ENCODE results near the gene FBXO2.

FBXO2 gene

DNA sequence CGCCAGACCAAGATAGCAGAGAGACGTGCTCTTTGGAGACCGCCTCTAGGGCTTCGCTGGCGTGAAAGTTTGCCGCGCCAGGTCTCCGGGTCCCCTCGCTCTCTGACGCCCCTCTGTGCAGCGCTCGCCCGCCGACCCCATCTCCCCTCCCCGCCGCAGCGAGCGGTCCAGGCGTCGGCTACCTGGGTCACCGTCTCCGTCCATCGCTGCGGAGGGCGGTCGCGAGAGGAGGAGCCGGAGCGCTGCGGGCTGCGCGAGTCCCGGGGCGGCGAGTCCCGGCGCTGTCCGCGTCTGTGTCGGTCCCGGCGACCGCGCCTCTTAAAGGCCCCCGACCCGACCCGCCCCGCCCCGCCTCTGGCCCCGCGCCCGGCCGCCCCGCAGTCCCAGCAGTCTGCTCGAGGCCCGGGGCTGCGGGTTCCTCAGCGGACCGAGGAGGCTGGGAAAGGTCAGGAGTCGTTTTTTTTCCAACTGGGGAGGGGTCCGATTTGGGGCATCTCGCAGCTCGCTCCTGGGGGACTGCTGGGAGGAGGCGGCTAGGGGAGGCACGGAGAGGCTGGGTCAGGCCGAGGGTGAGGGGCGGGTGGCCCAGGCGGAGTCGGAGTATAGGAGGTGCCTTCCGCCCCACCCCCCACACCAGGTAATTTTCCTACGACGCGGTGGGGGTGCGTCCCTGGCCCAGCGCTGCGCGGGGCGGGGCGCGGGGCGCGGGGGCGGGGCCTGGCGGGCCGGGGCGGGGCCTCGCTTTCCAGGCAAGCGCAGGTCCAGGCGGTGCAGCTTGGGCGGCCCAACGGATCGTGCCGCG is at the start of gene FBXO2, which contains the start of gene FBXO44:
TSS of gene FBXO2 (minus strand) at position 293 of the 802 bp plus-strand sequence. CDS start at position 204, 89 bp downstream.
TSS of gene FBXO44 (plus strand) at position 741 of the 802 bp plus-strand sequence. CDS start 959 bp downstream, outside the sequence.
- DNase-seq (ENCODE audit: low read depth, low spot score): no peak

DNA sequence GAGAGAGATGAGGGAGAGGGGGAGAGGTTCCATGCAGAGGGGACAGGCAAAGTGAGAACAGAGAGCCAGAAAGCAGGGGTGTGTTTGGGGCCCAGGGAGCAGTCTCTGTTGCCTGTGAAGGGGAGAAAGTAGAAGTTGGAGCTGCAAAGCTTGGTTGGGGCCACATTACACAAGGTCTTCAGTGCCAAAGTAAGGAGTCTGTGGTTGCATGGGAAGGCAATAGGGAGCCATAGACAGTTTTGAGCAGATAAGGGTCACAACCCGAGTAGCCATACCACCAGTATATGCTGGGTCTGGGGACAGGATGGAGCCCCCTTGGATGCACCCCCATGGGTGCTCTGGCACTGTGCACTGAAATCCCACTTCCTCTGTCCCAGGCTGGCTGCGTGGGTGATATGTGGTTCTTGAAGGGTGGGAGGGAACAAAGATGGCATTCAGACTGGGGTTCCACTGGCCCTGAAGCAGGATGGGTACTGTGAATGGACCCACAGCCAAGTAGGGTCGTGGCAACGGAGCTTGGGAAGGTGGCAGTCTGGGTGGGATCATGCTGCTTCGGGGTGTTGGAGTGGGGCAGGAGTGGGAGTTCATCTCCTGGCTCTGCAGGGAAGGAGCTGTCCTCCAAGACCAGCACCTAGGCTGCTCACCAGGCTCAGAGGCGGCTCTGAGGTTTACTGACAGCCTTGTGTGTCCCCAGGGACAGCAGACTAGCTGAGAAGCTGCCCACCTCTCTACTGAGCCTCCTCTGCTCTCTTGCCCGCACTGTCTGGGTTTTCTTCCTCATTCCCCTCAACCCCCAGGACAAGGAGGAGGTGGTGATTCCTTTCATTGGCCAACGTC is 49.3 kb upstream of the FBXO2 start:
- DNase-seq (ENCODE audit: low read depth, low spot score): no peak

DNA sequence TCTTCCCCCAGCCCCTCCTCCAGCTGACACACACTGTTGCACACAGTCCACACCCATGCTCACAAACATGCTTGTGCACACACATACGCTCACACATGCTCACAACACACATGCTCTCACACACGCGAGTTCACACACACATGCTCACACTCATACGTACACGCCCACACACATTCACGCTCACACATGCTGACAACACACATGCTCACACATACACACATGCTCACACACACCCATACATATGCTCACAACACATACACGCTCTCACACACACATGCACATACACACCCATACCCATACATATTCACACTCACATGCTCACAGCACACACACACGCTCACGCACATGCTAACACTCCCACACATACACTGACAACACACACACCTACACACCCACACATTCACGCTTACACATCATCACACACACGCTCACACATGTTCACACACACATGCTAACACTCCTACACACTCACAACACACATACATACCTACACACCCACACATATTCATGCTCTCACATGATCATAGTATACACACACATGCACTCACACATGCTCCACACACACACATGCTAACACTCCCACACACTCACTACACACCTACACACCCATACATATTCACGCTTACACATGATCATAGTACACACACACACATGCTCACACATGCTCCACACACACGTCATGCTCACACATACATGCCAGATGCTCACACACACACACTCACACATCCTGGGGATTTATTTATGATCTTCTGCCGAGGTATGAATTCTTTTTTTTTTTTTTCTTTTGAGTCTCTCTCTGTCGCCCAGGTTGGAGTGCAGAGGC is 48.0 kb upstream of the FBXO2 start:
- no peak for DNase-seq (ENCODE audit: low read depth, low spot score)

DNA sequence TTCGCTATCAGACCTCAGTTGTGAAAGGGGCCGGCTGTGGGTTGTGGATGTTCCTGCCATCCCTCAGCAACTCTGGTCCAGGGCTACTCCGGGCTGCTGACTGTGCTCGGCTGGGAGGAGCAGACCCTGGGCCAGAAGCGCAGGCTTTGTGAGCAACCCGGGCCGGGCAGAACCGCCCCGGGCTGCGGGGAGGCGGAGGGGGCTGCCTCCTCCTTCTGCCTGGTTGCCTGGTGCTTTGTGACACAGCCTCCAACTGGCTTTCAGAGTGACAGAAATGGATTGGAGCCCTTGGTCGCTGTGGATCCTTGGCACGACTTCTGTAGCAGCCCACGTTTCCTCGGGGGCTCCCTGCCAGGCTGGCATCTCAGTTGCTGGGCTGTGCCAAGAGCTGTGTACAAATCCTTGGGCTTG is 47.3 kb upstream of the FBXO2 start:
- DNase-seq (ENCODE audit: low read depth, low spot score): no peak

DNA sequence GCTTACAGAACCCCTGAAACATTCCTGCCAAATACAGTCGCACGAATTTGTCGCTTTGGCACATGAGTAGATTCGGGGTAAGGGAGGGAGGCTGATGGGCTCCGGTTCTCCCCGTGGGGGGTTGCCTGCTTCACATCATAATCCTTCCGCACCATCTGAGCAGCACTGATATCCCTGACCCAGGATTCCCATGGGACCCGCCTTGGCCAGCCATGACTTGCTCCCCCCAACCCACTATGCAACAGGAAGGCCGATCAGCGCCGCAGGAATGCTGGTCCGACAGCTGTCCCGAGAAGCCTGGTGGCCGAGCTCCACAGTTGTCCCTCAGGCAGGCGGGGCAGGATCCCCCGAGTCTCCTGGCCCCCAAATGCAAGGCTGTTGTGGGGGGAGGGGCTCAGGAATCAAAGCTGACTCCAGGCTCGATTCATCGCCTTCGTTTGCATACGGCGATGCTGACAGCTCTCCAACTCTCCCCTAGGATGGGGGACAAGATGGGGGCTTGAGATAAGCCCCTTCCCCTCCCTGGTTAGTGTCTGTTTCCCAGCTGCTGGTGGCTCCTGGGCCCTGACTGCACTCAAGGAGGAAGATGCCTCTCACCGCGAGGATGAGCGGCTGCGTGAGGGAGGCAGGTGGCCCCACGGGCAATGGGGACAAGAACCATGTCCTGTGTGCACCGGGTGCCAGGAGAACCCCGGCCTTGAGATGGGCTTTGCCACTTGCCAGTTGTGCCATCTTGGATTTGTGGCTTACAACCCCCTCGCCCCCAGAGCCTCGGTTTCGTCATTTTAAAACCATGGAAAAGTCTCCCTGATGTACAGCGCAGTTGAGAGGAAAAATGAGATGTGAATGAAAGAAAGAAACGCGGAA is 46.6 kb upstream of the FBXO2 start:
- no peak for DNase-seq (ENCODE audit: low read depth, low spot score)

- DNase-seq (ENCODE audit: low read depth, low spot score): no peak
These were observed 43.6 kb upstream of the FBXO2 start for GRCh38 chr1:11697893-11698210.

DNA sequence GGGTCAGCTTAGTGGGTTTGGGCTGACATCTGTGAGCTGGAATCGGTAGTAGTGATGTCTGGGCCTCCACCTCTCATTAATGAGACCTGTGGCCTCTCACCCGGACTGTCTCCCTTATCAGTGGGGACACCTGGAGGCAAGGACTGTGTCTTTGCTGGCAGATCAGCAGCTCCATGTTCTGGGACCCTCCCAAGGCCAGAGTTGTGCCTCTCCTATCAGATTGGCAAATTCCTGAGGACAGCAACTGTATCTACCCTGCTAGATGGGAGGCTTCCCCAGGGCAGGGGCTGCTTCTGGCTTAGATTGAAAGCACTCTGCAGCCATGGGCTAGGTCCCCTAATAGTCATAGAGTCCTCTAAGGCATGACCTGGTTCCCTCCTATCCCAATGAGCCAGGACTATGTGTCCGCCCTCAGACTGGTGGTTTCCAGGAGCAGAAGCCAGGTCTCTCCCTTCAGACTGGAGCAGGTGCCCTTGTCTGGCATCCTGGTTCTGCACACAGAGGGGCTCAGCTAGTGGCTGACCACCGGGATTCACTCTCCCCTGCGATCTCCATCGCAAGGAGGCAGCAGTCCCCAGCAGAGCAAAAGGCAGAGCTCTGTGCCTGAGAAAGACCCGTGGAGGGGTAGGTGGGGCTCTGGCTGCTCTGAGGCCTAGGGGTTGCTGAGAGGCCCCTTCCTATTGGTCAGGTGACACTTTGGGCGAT is 43.1 kb upstream of the FBXO2 start:
- DNase-seq (ENCODE audit: low read depth, low spot score): no peak

GRCh38 chr1:11695861-11696260 is 41.6 kb upstream of the FBXO2 start:
- DNase-seq (ENCODE audit: low read depth, low spot score): no peak

GRCh38 chr1:11693917-11694316 is 39.7 kb upstream of the FBXO2 start:
- DNase-seq (ENCODE audit: low read depth, low spot score): no peak

- DNase-seq (ENCODE audit: low read depth, low spot score): no peak
These were observed 38.9 kb upstream of the FBXO2 start for GRCh38 chr1:11693024-11693590.

DNA sequence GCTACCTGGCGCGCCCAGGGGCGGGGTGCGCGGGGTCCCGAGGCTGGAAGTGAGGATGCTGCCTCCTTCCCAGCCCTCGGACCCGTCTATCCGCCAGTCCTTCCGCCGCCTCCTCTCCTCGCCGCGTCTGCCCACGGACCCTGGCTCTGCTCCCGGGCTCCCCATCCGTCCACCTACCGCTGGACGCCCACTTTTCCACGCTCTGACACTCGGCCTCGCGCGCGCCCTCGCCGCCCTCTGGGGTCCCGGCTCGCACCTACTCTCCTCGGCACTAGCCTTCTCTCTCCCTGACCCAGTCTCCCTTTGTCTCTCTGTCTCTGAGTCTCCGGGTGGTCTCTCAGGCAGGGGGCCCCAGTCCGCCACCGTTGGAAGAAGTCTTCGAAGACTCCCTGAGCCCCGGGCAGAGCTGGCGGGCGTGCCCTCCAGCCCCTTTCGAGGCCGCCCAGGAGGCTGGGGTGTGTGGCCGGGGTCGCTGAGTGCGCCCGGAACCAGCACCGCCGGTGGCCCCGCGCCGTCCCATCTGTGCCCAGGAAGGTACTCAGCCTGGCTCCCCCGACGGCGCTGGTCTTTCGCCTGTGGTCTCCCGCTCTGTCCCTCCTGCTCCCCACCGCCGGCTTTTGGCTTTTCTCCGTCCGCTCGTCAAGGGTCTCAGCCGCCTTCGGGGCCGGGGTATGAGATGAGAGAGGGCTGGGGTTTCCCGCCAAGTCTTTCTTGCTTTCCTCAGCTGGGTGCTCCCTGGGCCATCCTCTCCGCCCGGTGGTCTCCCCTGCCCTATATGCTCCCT is 37.9 kb upstream of the FBXO2 start:
- DNase-seq (ENCODE audit: low read depth, low spot score): no peak

DNA sequence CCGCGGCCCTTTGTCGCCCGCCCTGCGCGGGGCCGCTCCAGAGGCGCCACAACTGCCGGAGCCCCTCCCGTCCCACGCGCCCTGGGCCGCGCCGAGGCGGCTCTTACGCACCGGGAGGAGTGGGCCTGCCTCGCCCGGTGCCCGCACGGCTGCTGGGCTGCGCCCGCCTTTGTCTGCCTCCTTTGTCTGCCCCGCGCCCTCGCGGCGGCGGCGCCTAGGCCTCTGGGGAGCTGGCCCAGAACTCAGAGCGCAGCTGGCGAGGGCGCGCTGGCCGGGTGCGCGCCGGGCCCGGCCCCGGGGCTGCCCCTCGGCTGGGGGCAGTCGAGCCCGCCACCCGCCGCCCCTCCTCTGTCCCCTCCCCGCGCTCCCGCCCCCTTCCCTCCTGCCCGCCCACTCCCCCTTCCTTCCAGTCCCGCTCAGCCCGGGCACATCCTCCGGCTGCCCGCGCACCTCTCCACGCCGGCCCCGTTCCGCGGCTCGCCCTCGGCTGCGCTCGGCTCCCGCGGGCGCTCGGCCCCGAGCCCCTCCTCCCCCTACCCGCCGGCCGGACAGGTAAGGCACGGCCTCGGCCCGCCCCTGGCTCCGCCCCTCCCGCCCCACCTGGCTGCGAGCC is 37.2 kb upstream of the FBXO2 start, which contains the start of gene DRAXIN:
TSS of gene DRAXIN (plus strand) at position 409 of the 613 bp plus-strand sequence. CDS start 14,549 bp downstream, outside the sequence.
- no peak for DNase-seq (ENCODE audit: low read depth, low spot score)

DNA sequence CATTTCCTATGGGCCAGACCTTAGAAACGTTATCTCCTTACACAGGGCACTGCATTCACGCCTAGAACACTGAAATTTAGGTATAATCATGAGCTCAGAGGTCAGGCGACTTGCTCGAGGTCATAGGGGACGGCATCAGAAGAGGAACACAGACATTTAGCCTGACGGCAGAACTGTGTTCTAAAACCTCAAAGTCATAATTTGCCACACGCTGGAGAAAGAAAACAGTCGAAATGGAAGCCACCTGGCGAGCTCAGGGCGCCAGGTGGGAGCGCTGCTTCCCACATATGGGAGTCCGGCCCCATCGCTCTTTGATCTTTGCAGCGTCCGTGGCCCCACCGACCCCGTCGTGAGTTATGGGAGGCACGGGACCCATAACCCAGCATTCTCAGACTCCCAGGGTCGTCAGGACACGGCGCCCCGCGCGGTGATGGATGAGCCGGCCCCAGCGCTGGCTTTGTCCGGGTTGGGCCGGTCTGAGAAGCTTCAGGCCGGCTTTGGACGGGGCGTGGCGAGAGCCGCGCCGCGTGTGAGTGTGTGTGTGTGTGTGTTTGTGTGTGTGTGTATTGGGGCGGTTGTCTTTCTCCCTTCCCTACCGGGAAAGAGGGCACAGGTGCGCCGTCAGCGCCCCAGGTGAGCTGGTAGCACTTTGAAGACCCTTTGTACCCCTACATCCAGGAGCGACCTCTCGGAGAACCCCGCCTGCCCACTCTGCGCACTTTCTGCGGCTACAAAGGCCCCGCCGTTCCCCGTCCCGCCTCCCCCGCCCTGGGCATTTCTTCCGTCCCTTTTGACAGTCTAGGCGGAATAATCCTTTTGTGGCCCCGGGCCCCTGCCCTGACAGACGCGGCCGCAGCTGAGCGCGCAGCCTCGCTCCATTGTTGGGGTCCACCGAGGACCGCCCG is 36.4 kb upstream of the FBXO2 start:
- no peak for DNase-seq (ENCODE audit: low read depth, low spot score)

GRCh38 chr1:11688506-11688905 is 34.3 kb upstream of the FBXO2 start:
- DNase-seq (ENCODE audit: low read depth, low spot score): no peak

DNA sequence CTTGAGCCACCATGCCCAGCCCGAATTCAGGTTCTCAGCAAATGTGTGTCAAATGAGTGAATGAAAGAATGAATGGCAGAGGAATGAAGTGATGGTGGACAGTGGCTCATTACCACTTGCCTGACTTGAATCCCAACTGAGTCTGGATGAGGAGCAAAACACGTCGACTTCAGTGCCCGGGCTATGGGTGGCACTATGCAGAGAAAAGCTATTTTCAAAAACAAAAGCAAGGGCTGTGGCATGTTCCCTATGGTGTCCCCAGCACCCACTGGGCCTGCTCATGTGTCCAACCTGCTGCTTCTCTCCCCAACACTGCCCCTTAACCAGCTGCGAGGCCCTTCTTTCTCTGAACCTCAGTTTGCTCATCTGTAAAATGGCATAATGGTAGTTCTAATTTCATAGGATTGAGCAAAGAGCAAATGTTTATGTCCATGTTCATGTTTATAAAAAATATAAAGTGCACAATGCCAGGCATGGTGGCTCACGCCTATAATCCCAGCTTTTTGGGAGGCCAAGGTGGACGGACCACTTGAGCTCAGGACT is 31.1 kb upstream of the FBXO2 start:
- DNase-seq (ENCODE audit: low read depth, low spot score): no peak

GRCh38 chr1:11684070-11684469 is 29.8 kb upstream of the FBXO2 start:
- no peak for DNase-seq (ENCODE audit: low read depth, low spot score)

GRCh38 chr1:11682799-11683198 is 28.6 kb upstream of the FBXO2 start:
- DNase-seq (ENCODE audit: low read depth, low spot score): no peak
